Caco-2 (cell line): ENCODE data around the gene BLTP2. TPM values are rescaled to one million over a fixed set of nuclear protein-coding genes. Genes with fewer than 3 reads are reported as not detected.

Experiments used
- BruUV-seq: library from RNA; stranded (reverse); fragments of 400-500 nt; replicated peaks from 2 replicates; lab custom pipeline; 2021; lab: Mats Ljungman, UMichigan
- CTCF ChIA-PET: fragments of 300-600 bp; sonication (Branson Sonifier 250); formaldehyde crosslinking; loops from one replicate; lab custom pipeline; 2022; ENCODE audit warnings: antibody characterized with exemption; lab: Charles Lee
- POLR2A ChIA-PET: fragments of 300-600 bp; sonication (Branson Sonifier 250); formaldehyde crosslinking; loops from one replicate; lab custom pipeline; 2022; ENCODE audit warnings: antibody characterized with exemption; lab: Charles Lee
- DNase-seq, 2 experiments: peaks; one replicate each; pipeline versions ENCODE4 v3.0.0 to v3.0.0-alpha.2; 2020 to 2022
- H3K27me3 ChIP-seq: replicated peaks from 2 replicates; pipeline ENCODE4 v1.6.0; 2011; ENCODE audit warnings: low read length; ENCODE audit not compliant: control insufficient read depth, insufficient read depth
- H3K36me3 ChIP-seq: 2 replicates; pipeline ENCODE4 v1.5.1; 2011; ENCODE audit warnings: low read length; ENCODE audit not compliant: control insufficient read depth, insufficient read depth
- H3K4me1 ChIP-seq: fragments of 250-450 bp; sonication (Bioruptor Pico); 2 replicates; pipeline ENCODE4 v1.5.1; 2020; ENCODE audit warnings: mild to moderate bottlenecking
- H3K4me3 ChIP-seq: 2 replicates; pipeline ENCODE4 v1.5.1; 2011; ENCODE audit warnings: low read depth, mild to moderate bottlenecking, control low read depth, low read length
- H3K9me3 ChIP-seq: fragments of 250-450 bp; sonication (Bioruptor Pico); 2 replicates; pipeline ENCODE4 v1.5.1; 2020; ENCODE audit warnings: mild to moderate bottlenecking, moderate library complexity
- H3K27ac Mint-ChIP-seq: one replicate; pipeline ENCODE4 v1.8.0; 2022; ENCODE audit warnings: mixed read lengths; ENCODE audit not compliant: unreplicated experiment
- H3K27me3 Mint-ChIP-seq: one replicate; pipeline ENCODE4 v1.8.0; 2022; ENCODE audit warnings: mixed read lengths; ENCODE audit not compliant: insufficient read depth, unreplicated experiment
- H3K36me3 Mint-ChIP-seq: one replicate; pipeline ENCODE4 v1.8.0; 2022; ENCODE audit warnings: mild to moderate bottlenecking, mixed read lengths; ENCODE audit not compliant: insufficient read depth, unreplicated experiment
- H3K4me1 Mint-ChIP-seq: one replicate; pipeline ENCODE4 v1.8.0; 2022; ENCODE audit warnings: low read depth, mixed read lengths; ENCODE audit not compliant: unreplicated experiment
- H3K4me3 Mint-ChIP-seq: one replicate; pipeline ENCODE4 v1.8.0; 2022; ENCODE audit warnings: mild to moderate bottlenecking, moderate library complexity, mixed read lengths; ENCODE audit not compliant: unreplicated experiment
- H3K9me3 Mint-ChIP-seq: one replicate; pipeline ENCODE4 v1.8.0; 2022; ENCODE audit warnings: mixed read lengths; ENCODE audit not compliant: unreplicated experiment
- CTCF ChIP-seq, 2 experiments: fragments of 200-600 bp in 1 of 2; IDR thresholded peaks; 1 replicate in 1 of 2; 2 replicates in 1 of 2; pipeline versions ENCODE4 v1.5.1 to v1.8.0; 2011 to 2022; ENCODE audit warnings: antibody characterized with exemption in 1 of 2, control low read depth in 1 of 2, inconsistent platforms in 1 of 2, low read depth in 1 of 2, low read length in 1 of 2, mild to moderate bottlenecking in 1 of 2, moderate library complexity in 1 of 2; ENCODE audit not compliant: insufficient read depth in 1 of 2, severe bottlenecking in 1 of 2, unreplicated experiment in 1 of 2
- intact Hi-C: fragments of 100-400 bp; cut with micrococcal nuclease; formaldehyde crosslinking; loops from one replicate; pipeline ENCODE4 v1.10.0; 2022; ENCODE audit not compliant: unreplicated experiment
- total RNA-seq: library from RNA; stranded (reverse); gene quantifications from 2 replicates; pipeline ENCODE4 v1.2.3, GENCODE V29; 2022

BLTP2 gene
- total RNA-seq, 1 experiment from 2014 or later = 154 TPM

GRCh38 chr17:28599311-28600184 lies 45.4 kb downstream of the BLTP2 start:
- H3K4me3 Mint-ChIP-seq = peak overlapping the region; percentile 96
- peaks cover 45% of the 10 kb centered on the region for H3K36me3 Mint-ChIP-seq
- no peaks in the 10 kb centered on the region for H3K9me3 ChIP-seq
- intact Hi-C loops = loop anchor here (2.0 to 10.0 kb wide), 2 partner anchors 23 to 45 kb away; partner anchors contain the start of genes ALDOC and BLTP2
- no peaks in the 10 kb centered on the region for H3K36me3 ChIP-seq
- TSS peak; percentile 83 for BruUV-seq
- no peak for TF ChIP-seq CTCF (IDR thresholded peaks at IDR 0.05; ENCODE audit: insufficient read depth in 1 of 2, low read depth in 1 of 2, low read length in 1 of 2, severe bottlenecking in 1 of 2, unreplicated experiment in 1 of 2)
- H3K9me3 Mint-ChIP-seq = no peaks in the 10 kb centered on the region
- no peaks in the 10 kb centered on the region for H3K27me3 Mint-ChIP-seq
- peak overlapping the region; percentile 86 for H3K4me3 ChIP-seq
- CTCF ChIA-PET = interaction anchor here (0.8 to 1.0 kb wide), 3 partner anchors 13 to 183 kb away, joined by 3 read pairs; partner anchors contain the start of gene PIGS
- peak; percentile 55 to 65 for DNase-seq
- H3K27me3 ChIP-seq = no peaks in the 10 kb centered on the region
- H3K27ac Mint-ChIP-seq = peak overlapping the region; percentile 99
- POLR2A ChIA-PET = interaction anchor here (0.5 to 1.4 kb wide), 6 partner anchors 15 to 62 kb away, joined by 3 to 9 read pairs (median 6); partner anchors contain the start of genes ALDOC, BLTP2, PIGS and SDF2
- peaks cover 20% of the 10 kb centered on the region for H3K4me1 Mint-ChIP-seq
- H3K4me1 ChIP-seq = peaks cover 6% of the 10 kb centered on the region

GRCh38 chr17:28598799-28599310 lies 46.1 kb downstream of the BLTP2 start, which contains the start of gene SPAG5:
SPAG5 (minus strand) TSS chr17:28599025; CDS start chr17:28598946, 79 bp downstream.
- H3K9me3 ChIP-seq = no peaks in the 10 kb centered on the region
- peaks cover 41% of the 10 kb centered on the region for H3K36me3 Mint-ChIP-seq
- peaks cover 6% of the 10 kb centered on the region for H3K4me1 ChIP-seq
- H3K4me3 ChIP-seq = peak within 1 kb of the TSS; percentile 86
- ChIA-PET CTCF (interaction anchor here (0.7 to 1.0 kb wide), 4 partner anchors 14 to 182 kb away, joined by 3 read pairs; partner anchors contain the start of genes NEK8 and PIGS), POLR2A (interaction anchor here (0.5 to 2.0 kb wide), 8 partner anchors 15 to 120 kb away, joined by 3 to 9 read pairs (median 7); partner anchors contain the start of genes ALDOC, BLTP2, PIGS and PROCA1)
- BruUV-seq = no TSS peak
- no peaks in the 10 kb centered on the region for H3K9me3 Mint-ChIP-seq
- peak; percentile 94 to 98 for DNase-seq
- no peaks in the 10 kb centered on the region for H3K36me3 ChIP-seq
- H3K4me1 Mint-ChIP-seq = peaks cover 20% of the 10 kb centered on the region
- no peak for TF ChIP-seq CTCF (IDR thresholded peaks at IDR 0.05; ENCODE audit: insufficient read depth in 1 of 2, low read depth in 1 of 2, low read length in 1 of 2, severe bottlenecking in 1 of 2, unreplicated experiment in 1 of 2)
- peak within 1 kb of the TSS; percentile 96 for H3K4me3 Mint-ChIP-seq
- H3K27me3 ChIP-seq = no peaks in the 10 kb centered on the region
- H3K27ac Mint-ChIP-seq = peak within 1 kb of the TSS; percentile 99
- intact Hi-C loops = loop anchor here (2.0 to 10.0 kb wide), 2 partner anchors 22 to 46 kb away; partner anchors contain the start of genes ALDOC and BLTP2
- no peaks in the 10 kb centered on the region for H3K27me3 Mint-ChIP-seq

DNA sequence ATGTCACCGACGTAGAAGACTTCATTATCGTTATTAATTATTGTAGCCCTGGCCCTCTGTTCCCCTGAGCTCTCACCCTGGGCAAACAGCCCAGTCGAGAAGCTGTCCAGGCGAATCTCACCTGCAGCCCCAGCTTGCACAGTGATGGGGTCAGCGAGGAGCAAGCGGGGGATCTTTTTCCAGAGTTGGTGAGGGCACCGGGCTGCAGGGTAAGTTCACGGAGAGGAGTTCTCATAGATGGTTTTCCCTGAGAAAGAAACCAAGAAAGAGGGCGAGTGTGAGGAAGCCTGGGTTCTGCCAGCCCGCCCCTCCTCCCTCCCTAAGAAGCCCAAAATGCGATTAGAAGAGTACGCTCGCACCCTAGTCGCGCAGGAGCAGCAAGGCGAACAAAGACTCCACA lies 46.6 kb downstream of the BLTP2 start:
- H3K4me3 Mint-ChIP-seq = peak overlapping the region; percentile 96
- POLR2A ChIA-PET = interaction anchor here (0.5 to 2.0 kb wide), 3 partner anchors 27 to 121 kb away, joined by 6 to 7 read pairs (median 7); partner anchors contain the start of genes PIGS, PROCA1 and RPL23A
- TSS peak; percentile 72 for BruUV-seq

More for the DNA sequence above, 46.6 kb downstream of the BLTP2 start:
- H3K4me3 ChIP-seq = peak overlapping the region; percentile 86
- Mint-ChIP-seq H3K27ac (peak overlapping the region; percentile 99), H3K27me3 (no peaks in the 10 kb centered on the region), H3K4me1 (peaks cover 19% of the 10 kb centered on the region), H3K9me3 (no peaks in the 10 kb centered on the region), H3K36me3 (peaks cover 41% of the 10 kb centered on the region)
- H3K36me3 ChIP-seq = no peaks in the 10 kb centered on the region
- CTCF ChIA-PET = interaction anchor here (0.7 kb wide), 1 partner anchor 130 kb away, joined by 3 read pairs; the partner anchor contains the start of gene NEK8
- intact Hi-C loops = loop anchor here (2.0 to 10.0 kb wide), 2 partner anchors 22 to 46 kb away; partner anchors contain the start of genes ALDOC and BLTP2
- H3K9me3 ChIP-seq = no peaks in the 10 kb centered on the region
- TF ChIP-seq CTCF (IDR thresholded peaks at IDR 0.05; ENCODE audit: insufficient read depth in 1 of 2, low read depth in 1 of 2, low read length in 1 of 2, severe bottlenecking in 1 of 2, unreplicated experiment in 1 of 2) = no peak
- DNase-seq = no peak
- no peaks in the 10 kb centered on the region for H3K27me3 ChIP-seq
- H3K4me1 ChIP-seq = peaks cover 6% of the 10 kb centered on the region
